GM12892 (cell line): ENCODE data around the gene GANAB.
"Not testable (repeated sequence)": the region's sequence is repeated elsewhere in the genome, so short reads cannot be mapped to it uniquely, and the experiment has no call there.

Experiments
- DNase-seq: peaks from one replicate; pipeline ENCODE4 v3.0.0; 2011; ENCODE audit not compliant: insufficient read length
- FAIRE-seq: peaks from 2 replicates; lab custom pipeline; 2011; peaks lifted over from hg19 to GRCh38; lab: Jason Lieb, UNC
- POLR2A ChIP-seq: IDR thresholded peaks from 2 replicates; pipeline ENCODE4 v1.6.1; 2011; ENCODE audit warnings: low read depth, low read length, control low read depth
- POLR2AphosphoS5 ChIP-seq: IDR thresholded peaks from 2 replicates; pipeline ENCODE4 v1.6.1; 2011; ENCODE audit warnings: low read depth, low read length, control low read depth
- TAF1 ChIP-seq: IDR thresholded peaks from 2 replicates; pipeline ENCODE4 v1.6.1; 2011; ENCODE audit warnings: low read depth, mild to moderate bottlenecking, control low read depth, low read length, borderline replicate concordance

GANAB gene

DNA sequence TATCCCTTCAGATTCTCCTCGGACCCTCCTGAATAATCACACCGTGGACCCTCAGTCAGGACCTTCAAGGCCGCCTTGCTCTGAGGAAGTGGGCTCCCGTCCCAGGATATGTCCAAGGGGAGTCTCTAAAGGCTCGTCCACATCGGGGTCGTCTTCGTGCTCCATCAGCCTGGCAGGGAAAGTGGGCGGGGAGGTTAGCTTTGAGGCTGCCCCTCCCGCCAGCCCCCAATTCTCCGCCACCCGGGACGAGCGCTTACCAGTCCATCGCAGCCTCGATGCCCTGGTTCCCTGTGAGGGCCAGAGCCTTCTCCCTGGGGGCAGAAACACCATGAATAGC, 32.0 kb upstream of the GANAB start:
- TF ChIP-seq POLR2A (no peak), TAF1 (no peak), POLR2AphosphoS5 (no peak)
- DNase-seq (no peak), FAIRE-seq (no peak)

DNA sequence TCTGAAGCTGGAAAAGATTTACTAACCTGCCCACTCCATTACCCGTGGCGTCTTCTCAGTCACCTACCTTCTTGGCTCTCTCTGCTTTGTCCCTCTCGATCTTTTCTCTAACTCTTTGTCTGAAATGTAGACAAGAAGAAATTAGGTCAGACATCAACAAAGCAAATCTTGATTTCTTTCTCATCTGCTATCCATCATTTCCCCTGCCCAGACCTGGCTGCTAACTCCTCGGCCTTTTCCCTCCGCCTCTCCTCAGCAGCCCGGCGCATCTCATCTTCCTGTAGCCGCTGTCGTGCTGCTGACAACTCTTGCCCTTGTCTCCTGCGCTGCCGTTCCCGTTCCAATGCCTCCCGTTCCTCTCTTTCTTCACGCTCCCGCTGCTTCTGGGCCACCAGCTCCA, 31.3 kb upstream of the GANAB start:
- FAIRE-seq = no peak
- TF ChIP-seq POLR2A (no peak), TAF1 (no peak), POLR2AphosphoS5 (no peak)

DNA sequence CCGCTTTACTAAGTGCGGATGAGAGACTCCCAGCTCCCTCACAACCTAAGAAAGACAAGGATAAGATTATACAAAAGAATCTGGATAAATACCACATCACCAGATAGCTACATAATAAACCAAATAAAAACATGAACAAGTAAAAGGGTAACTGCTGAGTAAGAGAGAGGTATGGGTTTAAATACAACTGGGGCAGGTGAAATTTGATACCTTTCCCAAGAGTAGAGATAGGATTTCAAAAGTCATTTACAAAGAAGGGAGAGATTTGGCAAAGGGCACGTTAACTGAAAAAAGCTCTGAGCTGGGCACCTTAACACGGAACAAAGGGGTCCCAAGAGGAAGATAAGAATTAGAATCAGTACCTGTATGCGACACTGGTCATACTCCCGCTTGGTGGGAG, 30.7 kb upstream of the GANAB start:
- FAIRE-seq (no peak), DNase-seq (no peak)
- TF ChIP-seq TAF1 (no peak), POLR2A (no peak), POLR2AphosphoS5 (no peak)

More for the DNA sequence above, 31.3 kb upstream of the GANAB start:
- no peak for DNase-seq

DNA sequence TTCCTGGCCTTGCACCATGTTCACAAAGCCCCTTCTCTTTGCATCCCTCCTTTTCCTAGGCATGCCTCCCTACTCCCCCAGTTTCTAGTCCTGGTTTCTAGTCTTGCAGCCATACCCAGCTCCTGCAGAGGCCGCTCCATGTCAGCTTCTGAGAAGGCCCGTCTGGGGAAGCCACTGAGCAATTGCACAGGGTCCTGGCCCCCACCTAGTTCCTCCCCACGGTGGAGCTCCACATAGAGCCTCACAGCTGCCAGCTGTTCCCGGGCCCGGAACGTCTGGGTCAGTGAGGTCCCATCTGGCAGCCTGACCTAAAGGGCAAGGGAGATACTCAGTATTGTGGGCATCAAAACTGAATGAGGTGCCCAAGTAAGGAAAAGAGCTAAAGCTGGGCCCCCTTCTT, 30.3 kb upstream of the GANAB start:
- FAIRE-seq (no peak), DNase-seq (no peak)
- TF ChIP-seq TAF1 = no peak
- TF ChIP-seq POLR2AphosphoS5 = no peak
- TF ChIP-seq POLR2A = no peak

DNA sequence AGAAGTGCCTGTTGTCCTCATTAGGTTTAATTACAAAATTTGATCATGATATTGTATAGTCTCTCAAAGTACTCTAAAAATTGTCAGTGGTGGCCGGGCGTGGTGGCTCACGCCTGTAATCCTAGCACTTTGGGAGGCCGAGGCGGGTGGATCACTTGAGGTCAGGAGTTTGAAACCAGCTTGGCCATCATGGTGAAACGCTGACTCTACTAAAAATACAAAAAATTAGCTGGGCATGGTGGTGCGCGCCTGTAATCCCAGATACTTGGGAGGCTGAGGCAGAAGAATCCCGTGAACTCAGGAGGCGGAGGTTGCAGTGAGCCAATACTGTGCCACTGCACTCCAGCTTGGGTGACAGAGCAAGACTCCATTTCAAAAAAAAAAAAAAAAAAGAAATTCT, 29.0 kb upstream of the GANAB start:
- FAIRE-seq = not testable (repeated sequence)

DNA sequence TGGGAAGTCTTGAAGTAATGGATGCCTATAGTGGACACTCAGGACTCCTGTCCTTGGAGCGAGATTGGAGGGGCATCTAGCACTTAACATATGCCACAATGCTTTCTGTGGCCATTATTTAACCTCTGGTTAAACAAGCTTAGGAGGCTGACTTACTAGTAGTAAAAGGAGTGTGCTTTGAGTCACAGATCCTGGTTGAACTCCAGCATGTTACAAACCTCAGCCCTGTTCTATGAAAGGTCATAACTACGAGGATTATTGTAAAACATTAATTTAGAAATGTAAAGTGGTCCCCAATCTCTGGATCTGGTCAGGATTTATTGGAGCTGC, 26.7 kb upstream of the GANAB start:
- TF ChIP-seq TAF1 (no peak), POLR2AphosphoS5 (no peak), POLR2A (no peak)
- DNase-seq (no peak), FAIRE-seq (no peak)

More for the DNA sequence above, 29.0 kb upstream of the GANAB start:
- not testable (repeated sequence) for DNase-seq

DNA sequence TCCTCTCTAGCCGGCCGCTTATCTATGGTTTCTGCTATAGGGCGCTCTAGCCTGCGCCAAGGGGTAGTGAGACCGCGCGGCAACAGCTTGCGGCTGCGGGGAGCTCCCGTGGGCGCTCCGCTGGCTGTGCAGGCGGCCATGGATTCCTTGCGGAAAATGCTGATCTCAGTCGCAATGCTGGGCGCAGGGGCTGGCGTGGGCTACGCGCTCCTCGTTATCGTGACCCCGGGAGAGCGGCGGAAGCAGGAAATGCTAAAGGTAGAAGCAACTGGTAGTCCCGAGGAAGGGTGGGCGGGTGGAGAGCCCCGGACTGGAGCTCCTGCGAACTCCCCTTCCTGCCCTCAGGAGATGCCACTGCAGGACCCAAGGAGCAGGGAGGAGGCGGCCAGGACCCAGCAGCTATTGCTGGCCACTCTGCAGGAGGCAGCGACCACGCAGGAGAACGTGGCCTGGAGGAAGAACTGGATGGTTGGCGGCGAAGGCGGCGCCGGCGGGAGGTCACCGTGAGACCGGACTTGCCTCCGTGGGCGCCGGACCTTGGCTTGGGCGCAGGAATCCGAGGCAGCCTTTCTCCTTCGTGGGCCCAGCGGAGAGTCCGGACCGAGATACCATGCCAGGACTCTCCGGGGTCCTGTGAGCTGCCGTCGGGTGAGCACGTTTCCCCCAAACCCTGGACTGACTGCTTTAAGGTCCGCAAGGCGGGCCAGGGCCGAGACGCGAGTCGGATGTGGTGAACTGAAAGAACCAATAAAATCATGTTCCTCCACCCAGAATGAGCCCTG, 25.4 kb upstream of the GANAB start, which contains the start of the genes LBHD1 and UQCC3:
Gene LBHD1 (minus strand): TSS at position 660 of the 782 bp plus-strand sequence. CDS start 2,236 bp downstream, outside the sequence.
Gene UQCC3 (plus strand): TSS at position 66 of the 782 bp plus-strand sequence. CDS start 73 bp downstream, at position 139.
- FAIRE-seq = peak; percentile 80
- peak; percentile 80 for TF ChIP-seq POLR2AphosphoS5
- TF ChIP-seq TAF1 = peak; percentile 70
- peak; percentile 79 for TF ChIP-seq POLR2A
- DNase-seq = peak; percentile 78

DNA sequence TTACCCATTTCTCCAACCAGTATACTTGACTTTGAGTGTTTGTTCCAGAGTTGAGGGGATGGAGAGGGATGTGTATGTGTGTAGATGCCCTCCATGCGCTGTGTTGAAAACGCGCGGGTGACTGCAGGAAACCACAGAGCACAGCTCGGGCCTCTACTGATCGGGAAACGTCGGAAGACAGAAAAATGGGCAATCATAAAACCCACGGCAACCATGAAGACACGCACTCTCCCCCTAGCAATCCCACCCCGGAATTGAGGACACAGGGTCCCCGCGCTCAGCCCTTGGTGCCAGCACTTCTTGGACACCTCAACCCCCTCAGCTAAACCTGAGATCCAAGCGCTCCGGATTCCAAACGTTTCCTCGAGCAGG, 24.8 kb upstream of the GANAB start:
- TF ChIP-seq POLR2AphosphoS5 (no peak), POLR2A (no peak), TAF1 (no peak)
- no peak for FAIRE-seq
- no peak for DNase-seq

DNA sequence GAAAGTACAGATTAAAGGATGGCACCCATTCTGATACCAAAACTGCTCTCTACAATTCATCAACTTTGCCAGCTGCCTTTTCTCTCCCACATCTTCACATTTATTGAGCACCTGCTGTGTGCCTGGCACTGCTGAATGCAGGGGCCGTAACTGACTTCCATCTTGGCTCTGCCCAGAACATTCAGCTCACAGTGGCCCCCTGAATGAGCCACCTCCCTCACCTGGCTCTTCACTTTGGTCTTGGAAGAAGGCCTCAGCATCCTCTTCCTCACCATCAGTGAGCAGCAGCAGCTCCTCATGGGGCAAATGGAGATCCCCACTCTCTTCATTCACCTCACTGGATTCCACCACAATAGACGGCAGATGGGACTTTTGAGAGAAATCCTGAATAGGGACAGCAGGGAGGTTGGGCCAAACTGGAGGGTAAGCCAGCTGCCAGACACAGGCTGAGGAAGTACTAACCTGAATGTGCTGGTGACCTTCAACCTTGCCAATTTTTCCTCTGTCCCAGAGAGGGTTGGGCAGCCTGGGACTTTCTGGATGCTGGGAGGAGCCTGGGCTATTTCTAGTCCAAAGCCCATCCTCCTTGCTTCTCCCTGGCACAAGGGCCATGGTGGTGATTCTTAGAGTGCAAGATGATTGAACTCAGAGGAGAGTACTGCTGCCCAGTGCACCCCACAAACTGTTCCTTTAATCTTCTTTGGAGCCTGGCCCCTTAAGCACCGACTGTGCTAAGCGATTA, 23.2 kb upstream of the GANAB start:
- DNase-seq = no peak
- TF ChIP-seq POLR2A = no peak; the same call in 1 of the 2 replicates
- TF ChIP-seq TAF1 = no peak
- no peak for TF ChIP-seq POLR2AphosphoS5
- no peak for FAIRE-seq

DNA sequence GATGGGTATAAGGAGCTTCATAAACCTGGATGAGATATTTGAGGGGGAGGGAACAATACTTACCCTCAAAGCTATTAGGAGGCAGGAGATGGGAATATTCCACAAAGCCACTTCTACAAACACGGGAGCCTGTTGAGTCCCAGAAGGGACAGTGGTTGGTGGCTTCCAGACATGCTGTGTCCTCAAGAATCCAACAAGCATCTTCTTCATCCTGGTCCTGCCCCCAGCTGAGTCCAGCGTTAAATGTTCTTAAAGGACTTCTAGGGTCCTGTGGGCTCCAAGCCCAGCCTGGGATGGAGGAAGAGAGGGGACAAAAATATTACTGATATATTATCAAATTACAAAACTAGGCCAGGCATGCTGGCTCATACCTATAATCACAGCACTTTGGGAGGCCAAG, 21.0 kb upstream of the GANAB start:
- no peak for DNase-seq
- TF ChIP-seq POLR2A = no peak
- TF ChIP-seq POLR2AphosphoS5 = no peak
- FAIRE-seq = no peak

DNA sequence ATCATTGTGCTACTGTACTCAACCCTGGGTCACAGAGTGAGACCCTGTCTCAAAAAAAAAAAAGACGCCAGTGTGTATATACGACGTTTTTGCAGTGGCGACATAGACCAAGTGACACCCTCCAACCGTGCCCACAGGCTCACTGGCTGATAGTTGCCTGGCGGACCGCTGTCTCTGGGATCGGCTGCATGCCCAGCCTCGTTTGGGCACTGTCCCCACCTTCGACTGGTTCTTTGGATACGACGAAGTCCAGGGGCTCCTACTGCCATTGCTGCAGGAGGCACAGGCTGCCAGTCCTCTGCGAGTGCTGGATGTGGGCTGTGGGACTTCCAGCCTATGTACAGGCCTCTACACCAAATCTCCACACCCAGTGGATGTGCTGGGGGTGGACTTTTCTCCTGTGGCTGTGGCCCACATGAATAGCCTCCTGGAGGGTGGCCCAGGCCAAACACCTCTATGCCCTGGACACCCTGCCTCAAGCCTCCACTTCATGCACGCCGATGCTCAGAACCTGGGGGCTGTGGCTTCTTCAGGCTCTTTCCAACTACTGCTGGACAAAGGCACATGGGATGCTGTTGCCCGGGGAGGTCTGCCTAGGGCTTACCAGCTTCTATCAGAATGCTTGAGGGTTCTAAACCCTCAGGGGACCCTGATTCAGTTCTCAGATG, 20.0 kb upstream of the GANAB start:
- peak; percentile 69 for TF ChIP-seq POLR2AphosphoS5
- peak; percentile 37 for TF ChIP-seq POLR2A
- no peak for TF ChIP-seq TAF1
- no peak for DNase-seq
- no peak for FAIRE-seq

DNA sequence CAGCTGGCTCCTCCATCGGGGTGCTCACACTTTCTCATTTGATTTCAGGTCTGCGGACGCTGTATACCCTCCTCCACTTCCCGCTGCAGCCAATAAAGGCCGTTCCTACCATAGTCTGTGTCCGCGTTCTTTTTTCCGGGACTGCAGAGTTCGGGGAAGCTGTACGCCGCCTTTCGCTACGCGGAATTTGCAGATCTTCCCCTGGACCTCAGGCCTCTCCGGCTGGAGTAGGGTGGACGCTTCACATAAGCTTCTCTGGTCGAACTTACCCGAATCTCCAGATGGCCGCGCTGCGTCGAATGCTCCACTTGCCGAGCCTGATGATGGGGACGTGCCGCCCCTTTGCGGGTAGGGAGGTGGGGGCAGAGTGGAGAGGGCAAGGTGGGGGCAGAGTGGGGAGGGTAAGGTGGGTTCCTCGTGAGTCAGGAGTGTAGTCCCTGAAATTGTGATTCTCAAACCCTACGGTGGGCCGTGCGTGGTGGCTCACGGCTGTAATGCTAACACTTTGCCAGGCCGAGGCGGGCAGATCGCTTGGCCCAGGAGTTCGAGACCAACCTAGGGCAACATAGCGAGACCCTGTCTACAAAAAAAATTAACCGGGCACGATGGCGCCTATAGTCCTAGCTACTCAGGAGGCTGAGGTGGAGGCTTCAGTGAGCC, 19.3 kb upstream of the GANAB start:
- no peak for DNase-seq
- TF ChIP-seq TAF1 (peak; percentile 53; the same call in 1 of the 2 replicates), POLR2AphosphoS5 (no peak; the same call in 1 of the 2 replicates), POLR2A (no peak)
- peak; percentile 21 for FAIRE-seq
